HG03103 (cell line): ENCODE results near the gene CHMP4A.
A peak's percentile ranks its signal among the peaks of the same experiment; 100 is the strongest.

Experiments used
- ATAC-seq: cut with Tn5 transposase; IDR thresholded peaks from one replicate; pipeline ENCODE4 v1.9.1; 2021; ENCODE audit warnings: low read depth; ENCODE audit not compliant: unreplicated experiment

Gene CHMP4A

DNA sequence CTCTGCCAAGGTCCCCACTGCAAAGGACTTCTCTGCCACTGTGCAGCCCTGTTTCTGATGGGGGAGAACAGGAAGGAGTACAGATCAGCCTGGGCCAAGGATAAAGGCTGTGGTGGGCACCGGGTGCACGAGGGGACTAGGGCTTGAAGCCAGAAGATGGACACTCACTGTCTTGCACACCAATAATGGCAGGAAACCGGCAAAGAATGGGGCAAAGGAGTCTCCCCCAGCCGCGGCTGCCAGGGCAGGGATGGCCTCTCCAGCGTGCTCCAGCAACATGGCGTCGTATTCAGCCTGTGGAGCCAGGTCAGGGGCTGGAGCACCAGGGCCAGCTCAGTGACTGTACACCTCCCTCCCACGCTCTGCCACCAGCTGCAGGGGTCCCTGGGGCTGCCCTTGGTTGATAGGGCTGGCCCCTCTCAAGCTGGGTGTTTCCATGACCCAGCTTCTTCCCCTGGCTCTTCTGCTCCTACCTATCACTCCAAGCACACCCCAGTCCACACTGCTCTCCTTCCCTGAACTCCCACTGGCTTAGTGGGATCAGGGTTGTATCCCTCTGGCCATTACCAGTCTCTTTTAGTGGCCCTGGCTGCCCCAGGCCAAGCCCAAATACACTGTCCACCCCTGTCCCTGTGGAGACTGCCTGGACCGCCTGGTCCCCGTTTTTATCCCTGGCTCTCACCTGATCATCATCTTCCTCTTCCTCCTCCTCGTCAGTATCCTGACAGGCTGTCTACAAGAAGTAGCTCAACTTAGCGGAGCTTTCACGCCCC is 31.0 kb downstream of the CHMP4A start:
- ATAC-seq = no peak

DNA sequence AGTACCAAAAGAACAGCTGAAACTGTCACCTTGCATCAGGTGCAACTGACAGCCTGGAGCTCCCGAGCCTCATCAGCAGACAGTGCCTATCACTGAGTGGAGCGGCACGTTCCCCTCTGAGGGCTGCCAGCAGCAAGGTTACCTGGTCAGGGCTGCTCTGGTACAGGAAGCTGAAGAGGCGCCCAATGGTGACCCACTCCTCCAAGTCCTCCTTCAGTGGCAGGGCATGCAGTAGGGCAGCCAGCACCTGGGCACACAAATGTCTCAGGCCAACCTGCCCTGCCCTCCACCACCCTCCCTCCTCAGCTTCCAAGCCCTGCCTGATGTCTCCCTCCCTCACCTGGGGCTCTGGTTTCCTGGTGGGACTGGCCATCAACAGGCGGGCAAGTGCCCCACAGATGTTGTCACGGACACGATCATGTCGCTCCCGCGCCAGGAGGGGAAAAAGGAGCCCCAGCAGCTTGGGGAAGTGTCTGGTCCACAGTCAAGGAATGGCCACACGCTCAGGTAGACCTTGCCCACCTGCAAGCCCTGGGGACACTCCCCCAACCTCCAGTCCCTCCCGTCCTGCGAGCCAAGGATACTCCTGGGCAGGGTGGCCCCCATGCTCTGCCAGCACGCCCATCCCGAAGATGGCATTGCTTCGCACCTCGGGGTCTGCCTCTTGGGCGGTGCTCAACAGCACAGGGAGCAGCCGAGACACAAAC is 31.8 kb downstream of the CHMP4A start:
- no peak for ATAC-seq

DNA sequence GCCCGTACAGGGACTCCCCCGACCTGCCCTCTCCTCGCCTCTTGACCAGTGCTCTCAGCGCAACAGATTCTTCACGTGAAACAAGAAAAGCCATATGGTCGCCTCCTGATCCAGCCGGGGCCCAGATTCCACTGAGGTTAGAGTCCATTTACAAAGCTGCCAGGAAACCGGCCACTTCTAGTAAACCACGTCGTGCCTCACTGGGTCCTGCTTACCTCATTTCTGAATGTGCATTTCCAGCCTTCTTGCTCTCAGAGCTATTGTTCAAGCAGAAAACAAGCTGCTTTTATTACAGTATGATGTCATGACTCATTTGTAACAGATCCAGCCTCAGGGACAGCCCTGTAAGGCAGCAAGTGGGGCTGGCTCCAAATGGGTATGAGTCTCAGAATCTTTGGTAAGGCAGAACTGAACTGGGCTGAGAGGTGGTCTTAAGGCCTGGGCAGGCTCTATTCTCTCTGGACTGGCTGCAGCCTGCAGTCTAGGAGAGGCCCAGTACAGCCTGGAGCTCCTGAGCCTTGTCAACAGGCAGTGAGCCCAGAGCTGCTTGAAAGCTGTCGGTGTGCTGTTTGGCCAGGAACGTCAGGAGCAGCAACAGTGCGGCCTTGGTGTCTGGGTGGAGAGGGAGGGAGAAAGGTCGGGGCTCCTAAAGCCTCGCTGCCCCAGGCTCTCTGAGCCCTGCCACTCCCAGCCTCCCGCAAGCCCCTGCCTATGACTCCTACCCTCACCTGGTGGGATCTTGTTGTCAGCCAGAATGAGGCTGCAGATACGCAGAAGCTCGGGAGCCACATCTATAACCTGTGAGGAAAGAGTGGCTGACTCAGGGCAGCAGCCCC is 33.1 kb downstream of the CHMP4A start:
- ATAC-seq = no peak

DNA sequence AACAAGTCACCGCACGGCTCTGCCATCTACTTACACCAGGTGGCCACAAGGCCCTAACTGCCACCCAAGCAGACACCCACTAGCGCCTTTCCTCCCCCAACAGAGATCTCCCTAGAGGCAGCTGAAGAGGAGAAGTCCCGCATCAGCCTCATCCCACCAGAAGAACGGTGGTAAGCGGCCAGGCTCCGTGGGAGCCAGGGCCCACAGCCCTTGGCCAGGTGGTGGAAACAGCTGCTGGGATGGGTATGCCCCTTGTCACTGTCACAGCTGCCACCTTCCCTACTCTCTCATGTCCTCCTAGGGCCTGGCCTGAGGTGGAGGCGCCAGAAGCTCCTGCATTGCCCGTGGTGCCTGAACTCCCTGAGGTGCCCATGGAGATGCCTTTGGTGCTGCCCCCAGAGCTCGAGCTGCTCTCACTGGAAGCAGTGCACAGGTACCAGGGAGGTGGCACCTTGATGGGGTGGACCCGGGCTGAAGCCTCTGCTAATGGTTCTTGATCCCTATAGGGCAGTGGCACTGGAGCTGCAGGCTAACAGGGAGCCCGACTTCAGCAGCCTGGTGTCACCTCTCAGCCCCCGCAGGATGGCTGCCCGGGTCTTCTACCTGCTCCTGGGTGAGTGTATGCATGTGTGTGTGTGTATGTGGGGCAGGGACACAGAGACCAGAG is 33.9 kb downstream of the CHMP4A start:
- ATAC-seq = no peak

DNA sequence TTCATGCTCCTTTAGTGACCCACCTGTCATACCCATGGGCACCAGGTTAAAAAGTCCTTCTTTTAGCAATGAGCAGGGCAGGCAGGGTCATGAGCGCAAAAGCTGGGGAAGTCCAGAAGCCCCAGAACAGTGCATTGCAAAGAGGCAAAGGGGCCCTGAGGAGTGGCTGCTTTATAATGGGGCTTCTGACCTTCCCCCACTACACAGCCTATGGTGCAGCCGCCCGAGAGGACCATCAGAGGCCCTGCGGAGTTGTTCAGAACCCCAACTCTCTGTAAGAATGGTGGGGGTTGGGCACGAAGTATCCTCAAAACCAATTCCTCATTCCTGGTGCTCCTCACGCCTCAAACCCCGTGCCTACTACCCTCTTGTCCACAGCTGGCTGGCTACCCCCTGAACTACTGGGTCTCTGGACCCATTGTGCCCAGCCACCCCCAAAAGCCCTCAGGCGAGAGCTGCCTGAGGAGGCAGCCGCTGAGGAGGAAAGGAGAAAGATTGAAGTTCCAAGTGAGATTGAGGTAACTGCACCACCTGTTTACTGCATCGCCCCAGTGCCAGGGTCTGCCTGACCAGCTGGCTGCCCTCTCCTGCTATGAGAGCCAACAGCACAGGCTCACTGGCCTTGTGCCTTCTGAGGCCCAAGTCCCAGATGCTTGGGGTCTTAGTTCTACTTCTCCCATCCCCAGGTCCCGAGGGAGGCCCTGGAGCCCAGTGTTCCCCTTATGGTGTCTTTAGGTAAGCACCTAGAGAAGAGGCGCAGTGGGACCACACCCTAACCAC is 34.7 kb downstream of the CHMP4A start:
- ATAC-seq = no peak

DNA sequence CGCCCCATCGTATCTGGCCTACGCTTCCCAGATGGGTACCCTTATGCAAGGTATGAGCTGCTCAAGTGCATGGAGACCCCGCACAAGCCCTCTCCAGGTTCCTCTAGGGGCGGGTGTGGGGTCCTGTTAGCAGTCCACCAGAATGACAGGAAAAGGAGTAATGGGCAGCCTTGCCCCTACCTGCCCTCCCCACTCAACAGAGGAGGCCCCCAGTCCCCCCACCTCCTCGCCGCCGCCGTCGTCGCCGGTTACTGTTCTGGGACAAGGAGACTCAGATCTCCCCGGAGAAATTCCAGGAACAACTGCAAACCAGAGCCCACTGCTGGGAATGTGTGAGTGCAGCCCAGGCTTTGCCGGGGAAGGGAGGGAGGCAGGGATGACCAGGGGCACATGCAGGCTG is 35.4 kb downstream of the CHMP4A start:
- ATAC-seq = no peak

DNA sequence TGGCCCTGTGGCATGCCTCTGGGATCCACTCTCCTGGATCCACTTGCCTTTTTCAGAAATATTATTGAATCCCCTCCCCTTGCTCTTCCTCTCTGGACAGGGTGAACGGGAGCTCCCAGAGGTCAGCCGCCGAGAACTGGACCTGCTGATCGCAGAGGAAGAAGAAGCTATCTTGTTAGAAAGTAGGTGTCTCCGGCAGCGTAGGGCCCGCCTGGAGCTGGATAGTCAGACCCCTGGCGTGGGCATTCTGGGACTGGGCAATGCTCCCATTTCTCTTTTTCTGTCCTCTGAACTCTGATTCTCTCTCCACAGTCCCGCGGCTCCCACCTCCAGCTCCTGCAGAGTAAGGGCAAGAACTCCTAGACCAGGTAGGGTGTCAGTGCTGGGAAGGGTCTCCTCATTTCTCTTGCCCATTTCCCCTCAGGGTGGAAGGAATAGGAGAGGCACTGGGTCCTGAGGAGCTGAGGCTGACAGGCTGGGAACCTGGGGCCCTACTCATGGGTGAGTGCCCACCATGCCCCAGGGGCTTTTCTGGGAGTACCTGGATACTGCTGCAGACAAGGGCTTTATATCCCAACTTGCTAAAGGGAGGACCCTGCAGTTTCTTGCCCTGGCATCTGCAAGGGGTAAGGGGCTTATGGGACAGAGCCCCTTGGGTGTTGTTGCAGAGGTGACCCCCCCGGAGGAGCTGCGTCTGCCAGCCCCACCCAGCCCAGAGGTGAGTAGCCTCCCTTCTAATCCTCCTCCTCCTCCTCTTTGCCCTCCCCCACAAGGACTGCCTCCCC is 36.1 kb downstream of the CHMP4A start:
- ATAC-seq = no peak

DNA sequence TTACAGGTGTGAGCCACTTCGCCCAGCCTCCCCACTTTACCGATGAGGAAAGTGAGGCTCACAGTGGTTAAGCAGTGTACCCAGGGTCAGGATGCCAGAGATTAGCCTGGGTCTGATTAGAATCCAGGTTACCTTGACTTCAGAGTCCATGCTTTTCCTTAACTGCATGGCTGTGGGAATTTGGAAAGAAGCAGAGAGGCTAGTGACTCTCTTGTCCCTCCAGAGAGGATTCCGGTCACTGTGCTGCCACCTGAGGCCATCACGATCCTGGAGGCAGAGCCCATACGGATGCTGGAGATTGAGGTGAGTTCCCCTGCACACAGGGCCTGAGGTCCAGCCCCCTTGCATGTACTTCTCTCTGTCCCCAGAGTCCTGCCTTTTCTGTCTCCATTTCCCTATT is 36.7 kb downstream of the CHMP4A start:
- ATAC-seq = no peak

DNA sequence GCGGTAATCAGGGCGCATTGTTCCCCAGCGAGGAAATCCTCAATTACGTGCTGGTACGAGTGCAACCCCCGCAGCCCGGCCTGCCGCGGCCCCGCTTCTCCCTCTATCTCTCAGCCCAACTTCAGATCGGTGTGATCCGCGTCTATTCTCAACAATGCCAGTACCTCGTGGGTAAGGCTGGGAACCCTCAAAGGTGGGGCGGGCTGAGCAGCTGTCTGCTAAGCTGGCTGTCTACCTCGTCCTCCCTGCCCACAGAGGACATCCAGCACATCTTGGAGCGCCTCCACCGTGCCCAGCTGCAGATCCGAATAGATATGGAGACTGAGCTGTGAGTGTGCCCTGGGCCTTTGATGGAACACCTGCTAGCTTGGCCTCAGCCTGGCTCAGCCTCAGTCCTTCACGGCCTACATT is 40.4 kb downstream of the CHMP4A start:
- no peak for ATAC-seq

DNA sequence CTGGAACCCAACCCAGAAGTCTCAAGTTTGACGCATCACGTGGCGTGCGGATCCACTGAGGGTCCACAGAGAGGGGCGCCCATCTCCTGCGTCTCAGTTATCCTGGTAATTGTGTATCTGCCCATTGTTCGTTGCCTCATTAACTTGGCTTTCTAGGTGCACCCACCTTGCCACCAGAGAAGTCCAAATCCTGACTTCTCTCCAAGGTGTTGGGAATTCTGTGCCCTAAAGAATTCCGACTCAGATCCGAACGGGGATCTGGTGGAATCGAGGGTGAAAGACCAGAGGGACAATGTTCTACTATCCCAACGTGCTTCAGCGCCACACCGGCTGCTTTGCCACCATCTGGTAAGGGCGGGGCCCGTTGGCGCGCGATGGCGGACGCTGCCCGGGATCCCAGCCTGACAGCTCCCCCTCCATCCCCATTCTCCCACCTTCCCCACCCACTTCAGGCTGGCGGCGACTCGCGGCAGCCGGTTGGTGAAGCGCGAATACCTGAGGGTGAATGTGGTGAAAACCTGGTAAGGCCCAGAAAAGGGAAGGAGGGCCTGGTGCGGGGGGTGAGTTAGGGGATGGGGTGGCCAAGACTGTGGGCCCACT is 40.9 kb downstream of the CHMP4A start:
- ATAC-seq = no peak

DNA sequence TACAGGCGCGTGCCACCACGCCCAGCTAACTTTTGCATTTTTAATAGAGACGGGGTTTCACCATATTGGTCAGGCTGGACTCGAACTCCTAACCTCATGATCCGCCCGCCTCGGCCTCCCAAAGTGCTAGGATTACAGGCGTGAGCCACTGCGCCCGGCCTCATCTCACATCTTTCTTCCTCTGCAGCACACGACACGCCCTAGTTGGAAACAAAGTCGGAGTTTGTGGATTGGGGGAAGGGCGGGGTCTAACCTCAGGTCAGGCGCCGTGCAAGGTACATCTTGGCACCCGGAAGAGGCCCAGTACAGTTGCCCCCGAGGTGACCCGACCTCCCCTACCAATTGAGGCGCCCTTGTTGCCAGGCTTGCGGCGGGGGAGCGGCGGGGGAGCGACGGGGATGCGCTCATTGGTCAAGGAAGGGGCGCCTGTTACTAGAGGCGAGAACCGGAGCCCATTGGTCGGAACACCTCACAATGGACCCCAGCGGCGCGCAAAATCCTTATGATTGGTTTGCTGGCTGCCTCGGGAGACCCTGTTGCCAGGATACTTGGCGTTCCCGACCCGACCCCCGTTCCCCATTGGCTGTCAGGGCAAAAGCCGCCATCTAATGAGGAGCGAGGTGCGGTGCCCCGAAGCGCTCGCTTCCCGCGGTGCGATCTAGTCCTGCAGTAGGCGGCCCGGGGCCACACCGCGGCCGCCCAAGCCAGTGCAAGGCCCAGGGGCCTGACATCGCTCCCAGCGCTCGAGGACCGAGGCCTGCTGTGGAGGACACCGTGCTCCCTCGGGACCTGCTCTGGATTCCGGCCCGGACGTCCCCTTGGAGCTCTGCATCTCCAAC is 41.6 kb downstream of the CHMP4A start, which contains the start of gene REC8:
REC8 (plus strand) TSS at position 659 of the 839 bp plus-strand sequence. CDS start 473 bp downstream, outside the sequence.
- ATAC-seq = peak; percentile 72

DNA sequence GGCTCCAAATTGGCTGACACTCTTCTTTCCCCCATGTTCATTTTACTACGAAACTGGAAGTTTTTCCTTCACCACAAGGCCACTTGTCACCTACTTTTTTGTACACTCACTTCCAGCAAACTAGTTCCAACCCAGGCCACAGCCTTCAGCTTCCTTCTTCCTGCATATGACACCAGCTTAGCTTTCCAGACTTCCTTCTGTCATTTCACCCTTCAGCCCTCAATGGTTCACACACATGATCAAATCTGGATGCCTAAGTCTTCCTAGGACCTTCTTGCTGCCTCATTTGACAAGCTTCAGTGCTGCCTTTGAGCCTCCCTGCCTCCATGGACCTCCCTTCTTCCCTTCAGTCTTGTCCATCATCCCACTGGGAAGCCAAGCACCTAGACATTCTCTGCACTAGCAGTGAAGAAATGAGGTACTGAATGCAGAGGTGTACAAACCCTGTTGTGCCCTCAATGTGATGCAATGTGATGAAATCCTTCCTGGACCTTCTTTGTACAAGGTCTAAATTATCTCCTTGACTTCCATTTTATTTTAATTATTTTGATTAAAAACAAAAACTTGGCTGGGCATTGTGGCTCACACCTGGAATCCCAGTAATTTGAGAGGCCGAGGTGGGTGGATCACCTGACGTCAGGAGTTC is 45.7 kb downstream of the CHMP4A start:
- ATAC-seq = no peak

DNA sequence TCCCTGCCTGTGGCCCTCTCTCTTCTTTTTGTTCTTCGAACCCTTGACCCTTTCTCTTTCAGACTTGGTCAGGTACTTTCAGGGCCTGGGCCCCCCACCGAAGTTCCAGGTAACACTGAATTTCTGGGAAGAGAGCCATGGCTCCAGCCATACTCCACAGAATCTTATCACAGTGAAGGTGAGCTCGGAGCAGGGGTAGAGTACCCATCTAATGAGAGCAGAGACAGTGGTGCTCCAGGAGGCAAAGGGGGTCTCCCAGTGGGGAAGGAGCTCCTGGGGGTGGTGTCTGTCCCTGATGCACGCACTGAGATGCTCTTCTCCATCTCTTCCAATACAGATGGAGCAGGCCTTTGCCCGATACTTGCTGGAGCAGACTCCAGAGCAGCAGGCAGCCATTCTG is 47.5 kb downstream of the CHMP4A start:
- no peak for ATAC-seq

DNA sequence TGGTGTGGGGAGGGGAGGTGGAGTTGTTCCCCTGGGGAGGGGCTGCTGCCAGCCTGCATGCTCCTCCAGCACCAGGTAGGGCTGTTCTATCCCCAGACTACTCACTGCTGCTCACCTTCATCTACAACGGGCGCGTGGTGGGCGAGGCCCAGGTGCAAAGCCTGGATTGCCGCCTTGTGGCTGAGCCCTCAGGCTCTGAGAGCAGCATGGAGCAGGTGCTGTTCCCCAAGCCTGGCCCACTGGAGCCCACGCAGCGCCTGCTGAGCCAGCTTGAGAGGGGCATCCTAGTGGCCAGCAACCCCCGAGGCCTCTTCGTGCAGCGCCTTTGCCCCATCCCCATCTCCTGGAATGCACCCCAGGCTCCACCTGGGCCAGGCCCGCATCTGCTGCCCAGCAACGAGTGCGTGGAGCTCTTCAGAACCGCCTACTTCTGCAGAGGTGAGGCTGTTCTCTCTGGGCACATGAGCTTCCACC is 48.7 kb downstream of the CHMP4A start:
- ATAC-seq = no peak

DNA sequence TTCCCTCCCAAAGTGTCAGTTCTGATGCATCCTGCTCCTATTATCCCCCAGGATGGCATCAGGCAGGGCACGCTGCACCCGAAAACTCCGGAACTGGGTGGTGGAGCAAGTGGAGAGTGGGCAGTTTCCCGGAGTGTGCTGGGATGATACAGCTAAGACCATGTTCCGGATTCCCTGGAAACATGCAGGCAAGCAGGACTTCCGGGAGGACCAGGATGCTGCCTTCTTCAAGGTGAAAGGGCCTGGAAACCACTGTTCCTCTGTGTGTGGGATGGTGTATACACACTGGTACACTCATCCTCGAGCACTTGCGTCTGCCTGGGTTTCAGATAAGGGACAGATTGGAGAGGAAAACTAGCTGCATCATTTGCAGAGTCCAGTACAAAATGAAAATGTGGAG is 51.2 kb downstream of the CHMP4A start:
- no peak for ATAC-seq

DNA sequence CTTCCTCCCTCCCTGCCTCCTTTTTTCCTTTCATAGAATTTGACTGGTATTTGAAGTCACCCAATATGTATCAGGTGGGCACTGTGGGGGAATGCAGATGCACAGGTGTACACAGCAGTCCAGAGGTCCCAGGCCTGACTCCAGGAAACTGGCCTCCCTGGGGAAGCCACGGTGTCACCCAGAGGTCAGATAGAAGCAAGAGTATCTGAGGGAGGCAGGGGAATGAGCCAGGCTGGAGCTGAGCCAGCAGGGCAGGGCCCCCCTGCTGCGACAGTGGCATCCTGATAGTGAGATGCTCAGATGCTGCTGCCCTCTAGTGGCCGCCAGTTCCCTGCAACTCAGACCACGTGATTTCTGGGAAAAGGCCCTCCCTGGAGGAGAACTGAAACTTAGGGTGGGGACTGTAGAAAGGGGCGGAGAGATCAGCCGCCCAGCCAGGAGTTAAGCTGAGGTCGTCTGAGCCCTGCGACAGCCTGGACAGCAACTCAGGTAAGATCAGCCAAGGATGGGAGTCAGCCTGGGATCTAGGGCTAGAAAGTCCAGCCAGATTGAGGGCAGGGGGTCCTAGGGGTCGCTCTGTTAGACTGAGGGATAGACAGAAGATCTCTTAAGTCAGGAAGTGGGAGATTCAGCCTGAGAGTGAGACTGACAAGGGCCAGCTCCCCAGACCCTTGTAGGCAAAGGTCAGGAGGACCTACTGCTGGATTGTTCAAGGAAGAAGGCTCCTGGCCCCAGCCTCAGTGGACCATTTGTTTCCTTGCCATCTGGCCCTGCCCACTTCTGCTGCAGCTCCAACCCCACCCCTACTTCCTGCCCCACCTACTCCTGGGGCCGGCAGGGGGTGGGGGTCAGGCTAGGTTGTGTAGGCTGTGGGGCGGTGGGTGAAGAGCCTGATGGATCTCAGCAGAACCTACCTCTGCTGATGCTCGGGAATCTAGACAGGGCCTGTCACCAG is 52.2 kb downstream of the CHMP4A start, which contains the start of gene IRF9:
IRF9 (plus strand) TSS at position 416 of the 955 bp plus-strand sequence. CDS start 880 bp downstream, outside the sequence.
- peak; percentile 71 for ATAC-seq
